ENCODE results near the gene RIPOR2.
"Not testable (repeated sequence)": the region's sequence is repeated elsewhere in the genome, so short reads cannot be mapped to it uniquely, and the experiment has no call there.

RIPOR2 gene

GRCh38 chr6:24927277-24927955 lies 8.3 kb downstream of the RIPOR2 start:
- no peak overlapping the region for H3K18ac ChIP-seq (ENCODE audit: low read length)
- no peak overlapping the region for H2BK120ac ChIP-seq (ENCODE audit: low read depth, low read length)
- H3K23ac ChIP-seq (ENCODE audit: low read length), result no peak overlapping the region
- H3K9ac ChIP-seq (ENCODE audit: low read length), result no peak overlapping the region
- no peaks in the 10 kb centered on the region for H3K79me1 ChIP-seq (ENCODE audit: low read length)
- no peak overlapping the region for H3K4me2 ChIP-seq (ENCODE audit: low read length)
- no peak overlapping the region for H2BK5ac ChIP-seq (ENCODE audit: low read length)
- peak overlapping the region; percentile 2 for H3K56ac ChIP-seq (ENCODE audit: low read length)
- H3K79me2 ChIP-seq (ENCODE audit: control insufficient read depth, insufficient read depth, low read length), result no peaks in the 10 kb centered on the region
- WGBS (ENCODE audit: extremely low coverage, insufficient coverage, low lambda C conversion rate), result 100% methylated on average over 1 of the region's 3 CpGs
- no peak overlapping the region for H3K4ac ChIP-seq (ENCODE audit: low read depth, low read length)
- no peak overlapping the region for H2BK15ac ChIP-seq (replicated peaks; ENCODE audit: low read depth)
- H3K4me3 ChIP-seq (ENCODE audit: low read length), result no peak overlapping the region
- no peak overlapping the region for H4K8ac ChIP-seq (ENCODE audit: low read depth, low read length)
- no peaks in the 10 kb centered on the region for H3K36me3 ChIP-seq (ENCODE audit: control insufficient read depth, insufficient read depth, low read length)
- H2AK5ac ChIP-seq (ENCODE audit: low read length), result no peak overlapping the region
- peaks cover 8% of the 10 kb centered on the region for H3K4me1 ChIP-seq (ENCODE audit: control insufficient read depth, low read depth, low read length)
- DNase-seq, result no peak
- no peaks in the 10 kb centered on the region for H3K27me3 ChIP-seq (ENCODE audit: insufficient read depth, low read length, poor library complexity)
- H3K27ac ChIP-seq (ENCODE audit: low read depth, low read length), result no peak overlapping the region
- no peak overlapping the region for H4K5ac ChIP-seq (ENCODE audit: low read length)

- H2BK5ac ChIP-seq (ENCODE audit: low read length); H3K4me1 ChIP-seq (ENCODE audit: control insufficient read depth, low read depth, low read length); H2BK15ac ChIP-seq (replicated peaks; ENCODE audit: low read depth); H3K9ac ChIP-seq (ENCODE audit: low read length); H3K4ac ChIP-seq (ENCODE audit: low read depth, low read length); H4K5ac ChIP-seq (ENCODE audit: low read length); H3K4me3 ChIP-seq (ENCODE audit: low read length); H2AK5ac ChIP-seq (ENCODE audit: low read length); H3K36me3 ChIP-seq (ENCODE audit: control insufficient read depth, insufficient read depth, low read length); H4K8ac ChIP-seq (ENCODE audit: low read depth, low read length); H3K27me3 ChIP-seq (ENCODE audit: insufficient read depth, low read length, poor library complexity); H3K4me2 ChIP-seq (ENCODE audit: low read length); H3K79me2 ChIP-seq (ENCODE audit: control insufficient read depth, insufficient read depth, low read length); H3K27ac ChIP-seq (ENCODE audit: low read depth, low read length); H3K56ac ChIP-seq (ENCODE audit: low read length); H3K79me1 ChIP-seq (ENCODE audit: low read length); H2BK120ac ChIP-seq (ENCODE audit: low read depth, low read length); DNase-seq; H3K23ac ChIP-seq (ENCODE audit: low read length): not testable (repeated sequence)
- peak overlapping the region; percentile 84 for H3K18ac ChIP-seq (ENCODE audit: low read length)
- no CpG with 5 or more reads among the region's 3 CpGs for WGBS (ENCODE audit: extremely low coverage, insufficient coverage, low lambda C conversion rate)
These were observed 9.1 kb downstream of the RIPOR2 start for GRCh38 chr6:24926647-24927046.

- Histone ChIP-seq H3K27me3 (ENCODE audit: insufficient read depth, low read length, poor library complexity) (no peaks in the 10 kb centered on the region), H2BK15ac (replicated peaks; ENCODE audit: low read depth) (peak overlapping the region; percentile 41), H3K56ac (ENCODE audit: low read length) (no peak overlapping the region), H3K36me3 (ENCODE audit: control insufficient read depth, insufficient read depth, low read length) (no peaks in the 10 kb centered on the region), H3K4me2 (ENCODE audit: low read length) (no peak overlapping the region), H3K4me3 (ENCODE audit: low read length) (no peak overlapping the region), H3K9ac (ENCODE audit: low read length) (no peak overlapping the region), H3K79me2 (ENCODE audit: control insufficient read depth, insufficient read depth, low read length) (no peaks in the 10 kb centered on the region), H3K79me1 (ENCODE audit: low read length) (no peaks in the 10 kb centered on the region), H2BK120ac (ENCODE audit: low read depth, low read length) (no peak overlapping the region), H3K27ac (ENCODE audit: low read depth, low read length) (no peak overlapping the region), H4K8ac (ENCODE audit: low read depth, low read length) (no peak overlapping the region), H3K4ac (ENCODE audit: low read depth, low read length) (no peak overlapping the region), H3K4me1 (ENCODE audit: control insufficient read depth, low read depth, low read length) (peaks cover 8% of the 10 kb centered on the region), H4K5ac (ENCODE audit: low read length) (no peak overlapping the region), H2AK5ac (ENCODE audit: low read length) (no peak overlapping the region), H3K23ac (ENCODE audit: low read length) (no peak overlapping the region), H3K18ac (ENCODE audit: low read length) (peak overlapping the region; percentile 84), H2BK5ac (ENCODE audit: low read length) (no peak overlapping the region)
- WGBS (ENCODE audit: extremely low coverage, insufficient coverage, low lambda C conversion rate), result no CpG with 5 or more reads among the region's 3 CpGs
- DNase-seq, result peak; percentile 31
These were observed 9.6 kb downstream of the RIPOR2 start for GRCh38 chr6:24926192-24926591.

- Histone ChIP-seq H3K4ac (ENCODE audit: low read depth, low read length) (no peak overlapping the region), H2BK120ac (ENCODE audit: low read depth, low read length) (no peak overlapping the region), H3K36me3 (ENCODE audit: control insufficient read depth, insufficient read depth, low read length) (no peaks in the 10 kb centered on the region), H2BK5ac (ENCODE audit: low read length) (no peak overlapping the region), H4K8ac (ENCODE audit: low read depth, low read length) (no peak overlapping the region), H3K4me3 (ENCODE audit: low read length) (no peak overlapping the region), H4K5ac (ENCODE audit: low read length) (no peak overlapping the region), H3K4me2 (ENCODE audit: low read length) (no peak overlapping the region), H3K4me1 (ENCODE audit: control insufficient read depth, low read depth, low read length) (peaks cover 8% of the 10 kb centered on the region), H2AK5ac (ENCODE audit: low read length) (no peak overlapping the region), H3K23ac (ENCODE audit: low read length) (no peak overlapping the region), H3K79me1 (ENCODE audit: low read length) (no peaks in the 10 kb centered on the region), H3K79me2 (ENCODE audit: control insufficient read depth, insufficient read depth, low read length) (no peaks in the 10 kb centered on the region), H2BK15ac (replicated peaks; ENCODE audit: low read depth) (no peak overlapping the region), H3K56ac (ENCODE audit: low read length) (no peak overlapping the region), H3K27ac (ENCODE audit: low read depth, low read length) (no peak overlapping the region), H3K27me3 (ENCODE audit: insufficient read depth, low read length, poor library complexity) (no peaks in the 10 kb centered on the region), H3K9ac (ENCODE audit: low read length) (no peak overlapping the region), H3K18ac (ENCODE audit: low read length) (no peak overlapping the region)
- no peak for DNase-seq
These were observed 10.1 kb downstream of the RIPOR2 start for GRCh38 chr6:24925661-24926060.

GRCh38 chr6:24924580-24925356 lies 11.0 kb downstream of the RIPOR2 start:
- no peak overlapping the region for H2BK120ac ChIP-seq (ENCODE audit: low read depth, low read length)
- no peak overlapping the region for H3K4me3 ChIP-seq (ENCODE audit: low read length)
- no peak overlapping the region for H3K4me2 ChIP-seq (ENCODE audit: low read length)
- H2BK15ac ChIP-seq (replicated peaks; ENCODE audit: low read depth), result no peak overlapping the region
- no peak overlapping the region for H3K4ac ChIP-seq (ENCODE audit: low read depth, low read length)
- H3K27me3 ChIP-seq (ENCODE audit: insufficient read depth, low read length, poor library complexity), result no peaks in the 10 kb centered on the region
- no peak overlapping the region for H2BK5ac ChIP-seq (ENCODE audit: low read length)
- no peak overlapping the region for H3K23ac ChIP-seq (ENCODE audit: low read length)
- no peak overlapping the region for H4K8ac ChIP-seq (ENCODE audit: low read depth, low read length)
- H4K5ac ChIP-seq (ENCODE audit: low read length), result no peak overlapping the region
- DNase-seq, result peak; percentile 58
- H3K79me2 ChIP-seq (ENCODE audit: control insufficient read depth, insufficient read depth, low read length), result no peaks in the 10 kb centered on the region
- H2AK5ac ChIP-seq (ENCODE audit: low read length), result no peak overlapping the region
- no peak overlapping the region for H3K9ac ChIP-seq (ENCODE audit: low read length)
- H3K56ac ChIP-seq (ENCODE audit: low read length), result no peak overlapping the region
- H3K79me1 ChIP-seq (ENCODE audit: low read length), result no peaks in the 10 kb centered on the region
- no CpG with 5 or more reads among the region's 2 CpGs for WGBS (ENCODE audit: extremely low coverage, insufficient coverage, low lambda C conversion rate)
- no peaks in the 10 kb centered on the region for H3K36me3 ChIP-seq (ENCODE audit: control insufficient read depth, insufficient read depth, low read length)
- no peak overlapping the region for H3K18ac ChIP-seq (ENCODE audit: low read length)
- H3K27ac ChIP-seq (ENCODE audit: low read depth, low read length), result no peak overlapping the region
- H3K4me1 ChIP-seq (ENCODE audit: control insufficient read depth, low read depth, low read length), result peaks cover 10% of the 10 kb centered on the region

All from mesendoderm (in vitro differentiated cells).